ENCODE measurements around the gene LRRC23. TPM values are rescaled to one million over a fixed set of nuclear protein-coding genes. Genes with fewer than 3 reads are reported as not detected.

The LRRC23 gene
- total and polyA plus RNA-seq, 2 donors (not counting 1 experiment from before 2014, with no cell fraction given), result 5.3 to 14.4 TPM

- peak overlapping the region; percentile 40 to 57 (median 46) for H3K4me3 ChIP-seq (ENCODE audit: control extremely low read depth in 1 of 5, extremely low read depth in 1 of 5, insufficient read depth in 1 of 5, low read depth in 2 of 5, low read length in 4 of 5)
- H3K36me3 ChIP-seq (replicated peaks in 1 of 2; ENCODE audit: control extremely low read depth in 1 of 2, control insufficient read depth in 1 of 2, extremely low read depth in 1 of 2, insufficient read depth in 2 of 2, low read length in 1 of 2), result peaks cover 0 to 78% of the 10 kb centered on the region in 2 experiments
- WGBS (ENCODE audit: insufficient coverage), result 16% methylated on average over 13 of the region's 24 CpGs
- DNase-seq, result peak; percentile 90
- ChIA-PET POLR2A (interaction anchor here (0.6 to 18.2 kb wide), 10 partner anchors 10 to 658 kb away, joined by 3 to 662 read pairs (median 4); partner anchors contain the start of genes C12orf57, ENO2, PTPN6 and RNU7-1), CTCF (interaction anchor here (0.6 to 13.5 kb wide), 10 partner anchors 9 to 206 kb away, joined by 3 to 944 read pairs (median 6); partner anchors contain the start of genes C12orf57, MLF2, PTPN6 and RNU7-1)
- TF ChIP-seq, protein P1, sequence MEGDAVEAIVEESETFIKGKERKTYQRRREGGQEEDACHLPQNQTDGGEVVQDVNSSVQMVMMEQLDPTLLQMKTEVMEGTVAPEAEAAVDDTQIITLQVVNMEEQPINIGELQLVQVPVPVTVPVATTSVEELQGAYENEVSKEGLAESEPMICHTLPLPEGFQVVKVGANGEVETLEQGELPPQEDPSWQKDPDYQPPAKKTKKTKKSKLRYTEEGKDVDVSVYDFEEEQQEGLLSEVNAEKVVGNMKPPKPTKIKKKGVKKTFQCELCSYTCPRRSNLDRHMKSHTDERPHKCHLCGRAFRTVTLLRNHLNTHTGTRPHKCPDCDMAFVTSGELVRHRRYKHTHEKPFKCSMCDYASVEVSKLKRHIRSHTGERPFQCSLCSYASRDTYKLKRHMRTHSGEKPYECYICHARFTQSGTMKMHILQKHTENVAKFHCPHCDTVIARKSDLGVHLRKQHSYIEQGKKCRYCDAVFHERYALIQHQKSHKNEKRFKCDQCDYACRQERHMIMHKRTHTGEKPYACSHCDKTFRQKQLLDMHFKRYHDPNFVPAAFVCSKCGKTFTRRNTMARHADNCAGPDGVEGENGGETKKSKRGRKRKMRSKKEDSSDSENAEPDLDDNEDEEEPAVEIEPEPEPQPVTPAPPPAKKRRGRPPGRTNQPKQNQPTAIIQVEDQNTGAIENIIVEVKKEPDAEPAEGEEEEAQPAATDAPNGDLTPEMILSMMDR (IDR thresholded peaks at IDR 0.05), result no peak
- TF ChIP-seq EZH2 (IDR thresholded peaks at IDR 0.05; ENCODE audit: borderline replicate concordance, insufficient read depth, low read depth, low read length, poor library complexity, severe bottlenecking), result no peak
- H4K20me1 ChIP-seq (ENCODE audit: control insufficient read depth, insufficient read depth, low read length, poor library complexity, severe bottlenecking), result peaks cover 32% of the 10 kb centered on the region
- Mint-ChIP-seq H3K27me3 (no peaks in the 10 kb centered on the region), H3K9me3 (ENCODE audit: insufficient read depth) (no peaks in the 10 kb centered on the region), H3K27ac (peak overlapping the region; percentile 98), H3K4me3 (peak overlapping the region; percentile 91), H3K4me1 (peaks cover 93% of the 10 kb centered on the region)
- H2AFZ ChIP-seq (ENCODE audit: insufficient read depth, low read depth, low read length, poor library complexity, severe bottlenecking), result peak overlapping the region; percentile 38
- H3K27me3 ChIP-seq (replicated peaks in 1 of 4; ENCODE audit: control extremely low read depth in 1 of 4, control insufficient read depth in 3 of 4, insufficient read depth in 4 of 4, low read length in 3 of 4), result no peaks in the 10 kb centered on the region
- peak overlapping the region; percentile 95 to 99 for H3K27ac ChIP-seq (ENCODE audit: low read length in 2 of 2)
- intact Hi-C loops (cut with micrococcal nuclease), result loop anchor here (1.0 kb wide), 1 partner anchor 8 kb away; the partner anchor contains the start of gene PTPN6
- H3K4me1 ChIP-seq (ENCODE audit: control insufficient read depth in 2 of 2, insufficient read depth in 2 of 2, low read length in 2 of 2), result peaks cover 95 to 98% of the 10 kb centered on the region in 2 donors
- H3K9me3 ChIP-seq (ENCODE audit: control extremely low read depth in 1 of 3, control insufficient read depth in 2 of 3, insufficient read depth in 1 of 3, low read length in 2 of 3), result no peaks in the 10 kb centered on the region
- H3K79me2 ChIP-seq (ENCODE audit: control insufficient read depth, insufficient read depth, low read length), result peaks cover 62% of the 10 kb centered on the region
- peak overlapping the region; percentile 92 for H3K4me2 ChIP-seq (replicated peaks; ENCODE audit: low read depth, low read length, poor library complexity, severe bottlenecking)
- peak overlapping the region; percentile 69 for H3K9ac ChIP-seq (ENCODE audit: low read length)
- ATAC-seq (ENCODE audit: low read depth), result peak; percentile 60
These were observed 54.6 kb downstream of the LRRC23 start for GRCh38 chr12:6959058-6959804.

Measured in B cell (primary cell).